Panc1 (cell line): ENCODE data around the gene LRCH1.

Experiments used
- POLR2AphosphoS5 ChIP-seq: IDR thresholded peaks from 2 replicates; pipeline ENCODE4 v1.6.1; 2012; ENCODE audit warnings: mild to moderate bottlenecking, low read depth, low read length, moderate library complexity
- TF ChIP-seq, protein P1 (sequence below): fragments of 450-650 bp; IDR thresholded peaks from 2 replicates; pipeline ENCODE4 v1.5.1; 2017; ENCODE audit warnings: mild to moderate bottlenecking
- TF ChIP-seq, protein P2 (sequence below), 2 experiments: IDR thresholded peaks; 2 replicates each; pipeline ENCODE4 v1.6.1; 2011 to 2012; ENCODE audit warnings: low read depth in 2 of 2, control low read depth in 1 of 2, low read length in 1 of 2, mild to moderate bottlenecking in 1 of 2, moderate library complexity in 1 of 2; ENCODE audit not compliant: insufficient read depth in 1 of 2

DNA sequence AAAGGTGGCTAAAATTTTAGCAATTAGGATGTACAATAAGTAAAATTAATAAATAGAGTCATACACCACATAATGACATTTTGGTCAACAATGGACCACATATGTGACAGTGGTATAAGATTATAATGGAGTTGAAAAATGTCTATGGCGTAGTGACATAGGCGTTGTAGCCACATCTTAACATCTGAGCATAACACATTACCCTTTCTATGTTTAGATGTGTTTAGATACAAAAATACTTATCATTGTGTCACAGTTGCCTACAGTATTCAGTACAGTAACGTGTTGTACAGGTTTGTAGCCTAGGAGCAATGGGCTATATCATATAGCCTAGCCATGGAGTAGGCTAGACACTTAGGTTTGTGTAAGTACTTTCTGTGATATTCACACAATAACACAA is 111.2 kb downstream of the LRCH1 start:
- TF ChIP-seq, protein P1, sequence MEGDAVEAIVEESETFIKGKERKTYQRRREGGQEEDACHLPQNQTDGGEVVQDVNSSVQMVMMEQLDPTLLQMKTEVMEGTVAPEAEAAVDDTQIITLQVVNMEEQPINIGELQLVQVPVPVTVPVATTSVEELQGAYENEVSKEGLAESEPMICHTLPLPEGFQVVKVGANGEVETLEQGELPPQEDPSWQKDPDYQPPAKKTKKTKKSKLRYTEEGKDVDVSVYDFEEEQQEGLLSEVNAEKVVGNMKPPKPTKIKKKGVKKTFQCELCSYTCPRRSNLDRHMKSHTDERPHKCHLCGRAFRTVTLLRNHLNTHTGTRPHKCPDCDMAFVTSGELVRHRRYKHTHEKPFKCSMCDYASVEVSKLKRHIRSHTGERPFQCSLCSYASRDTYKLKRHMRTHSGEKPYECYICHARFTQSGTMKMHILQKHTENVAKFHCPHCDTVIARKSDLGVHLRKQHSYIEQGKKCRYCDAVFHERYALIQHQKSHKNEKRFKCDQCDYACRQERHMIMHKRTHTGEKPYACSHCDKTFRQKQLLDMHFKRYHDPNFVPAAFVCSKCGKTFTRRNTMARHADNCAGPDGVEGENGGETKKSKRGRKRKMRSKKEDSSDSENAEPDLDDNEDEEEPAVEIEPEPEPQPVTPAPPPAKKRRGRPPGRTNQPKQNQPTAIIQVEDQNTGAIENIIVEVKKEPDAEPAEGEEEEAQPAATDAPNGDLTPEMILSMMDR = no peak
- TF ChIP-seq, protein P2, sequence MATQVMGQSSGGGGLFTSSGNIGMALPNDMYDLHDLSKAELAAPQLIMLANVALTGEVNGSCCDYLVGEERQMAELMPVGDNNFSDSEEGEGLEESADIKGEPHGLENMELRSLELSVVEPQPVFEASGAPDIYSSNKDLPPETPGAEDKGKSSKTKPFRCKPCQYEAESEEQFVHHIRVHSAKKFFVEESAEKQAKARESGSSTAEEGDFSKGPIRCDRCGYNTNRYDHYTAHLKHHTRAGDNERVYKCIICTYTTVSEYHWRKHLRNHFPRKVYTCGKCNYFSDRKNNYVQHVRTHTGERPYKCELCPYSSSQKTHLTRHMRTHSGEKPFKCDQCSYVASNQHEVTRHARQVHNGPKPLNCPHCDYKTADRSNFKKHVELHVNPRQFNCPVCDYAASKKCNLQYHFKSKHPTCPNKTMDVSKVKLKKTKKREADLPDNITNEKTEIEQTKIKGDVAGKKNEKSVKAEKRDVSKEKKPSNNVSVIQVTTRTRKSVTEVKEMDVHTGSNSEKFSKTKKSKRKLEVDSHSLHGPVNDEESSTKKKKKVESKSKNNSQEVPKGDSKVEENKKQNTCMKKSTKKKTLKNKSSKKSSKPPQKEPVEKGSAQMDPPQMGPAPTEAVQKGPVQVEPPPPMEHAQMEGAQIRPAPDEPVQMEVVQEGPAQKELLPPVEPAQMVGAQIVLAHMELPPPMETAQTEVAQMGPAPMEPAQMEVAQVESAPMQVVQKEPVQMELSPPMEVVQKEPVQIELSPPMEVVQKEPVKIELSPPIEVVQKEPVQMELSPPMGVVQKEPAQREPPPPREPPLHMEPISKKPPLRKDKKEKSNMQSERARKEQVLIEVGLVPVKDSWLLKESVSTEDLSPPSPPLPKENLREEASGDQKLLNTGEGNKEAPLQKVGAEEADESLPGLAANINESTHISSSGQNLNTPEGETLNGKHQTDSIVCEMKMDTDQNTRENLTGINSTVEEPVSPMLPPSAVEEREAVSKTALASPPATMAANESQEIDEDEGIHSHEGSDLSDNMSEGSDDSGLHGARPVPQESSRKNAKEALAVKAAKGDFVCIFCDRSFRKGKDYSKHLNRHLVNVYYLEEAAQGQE (IDR thresholded peaks at IDR 0.05; ENCODE audit: insufficient read depth in 1 of 2, low read depth in 2 of 2, low read length in 1 of 2) = no peak
- no peak for TF ChIP-seq POLR2AphosphoS5
